Panc1 (cell line): Measurements from ENCODE around the gene TMEM258. TPM values are rescaled to one million over a fixed set of nuclear protein-coding genes. Genes with fewer than 3 reads are reported as not detected.

Experiments used
- ATAC-seq: fragments of 200-7000 bp; cut with Tn5 transposase; 2 replicates; pipeline ENCODE4 v1.9.1; 2020; ENCODE audit warnings: mild to moderate bottlenecking, moderate library complexity
- BruUV-seq: library from RNA; stranded (reverse); fragments of 400-500 nt; replicated peaks from 2 replicates; lab custom pipeline; 2021; lab: Mats Ljungman, UMichigan
- CTCF ChIA-PET: fragments of 300-600 bp; sonication (Branson Sonifier 250); formaldehyde crosslinking; loops from one replicate; lab custom pipeline; 2022; ENCODE audit warnings: antibody characterized with exemption; lab: Charles Lee
- POLR2A ChIA-PET: fragments of 300-600 bp; sonication (Branson Sonifier 250); formaldehyde crosslinking; loops from one replicate; lab custom pipeline; 2022; ENCODE audit warnings: antibody characterized with exemption; lab: Charles Lee
- DNase-seq: peaks from one replicate; pipeline ENCODE4 v3.0.0-alpha.2; 2010; ENCODE audit warnings: low read depth, low spot score
- H3K27ac ChIP-seq: 2 replicates; pipeline ENCODE4 v1.5.1; 2011; ENCODE audit warnings: mild to moderate bottlenecking, low read length, inconsistent platforms
- H3K27me3 ChIP-seq: fragments of 200-500 bp; sonication (Bioruptor generic); 2 replicates; pipeline ENCODE4 v1.6.0; 2014; ENCODE audit warnings: low read length, inconsistent platforms; ENCODE audit not compliant: control insufficient read depth, insufficient read depth
- H3K36me3 ChIP-seq: fragments of 200-500 bp; sonication (Bioruptor generic); 2 replicates; pipeline ENCODE4 v1.5.1; 2014; ENCODE audit warnings: inconsistent platforms, mild to moderate bottlenecking, low read length, moderate library complexity; ENCODE audit not compliant: control insufficient read depth, insufficient read depth
- H3K4me1 ChIP-seq: 2 replicates; pipeline ENCODE4 v1.5.1; 2011; ENCODE audit warnings: inconsistent platforms, mild to moderate bottlenecking, low read length, moderate library complexity; ENCODE audit not compliant: control insufficient read depth, insufficient read depth
- H3K4me3 ChIP-seq, 2 experiments: 2 replicates each; pipeline ENCODE4 v1.5.1; 2011 to 2012; ENCODE audit warnings: low read depth in 2 of 2, low read length in 2 of 2, mild to moderate bottlenecking in 2 of 2, inconsistent platforms in 1 of 2, moderate library complexity in 1 of 2
- H3K9me3 ChIP-seq: fragments of 200-500 bp; sonication (Bioruptor generic); 2 replicates; pipeline ENCODE4 v1.5.1; 2014; ENCODE audit warnings: low read depth, mild to moderate bottlenecking, inconsistent platforms, low read length, moderate library complexity; ENCODE audit not compliant: control insufficient read depth, insufficient read depth
- CTCF ChIP-seq: fragments of 450-650 bp; IDR thresholded peaks from 2 replicates; pipeline ENCODE4 v1.5.1; 2017; ENCODE audit warnings: mild to moderate bottlenecking
- POLR2AphosphoS5 ChIP-seq: IDR thresholded peaks from 2 replicates; pipeline ENCODE4 v1.6.1; 2012; ENCODE audit warnings: mild to moderate bottlenecking, low read depth, low read length, moderate library complexity
- REST ChIP-seq, 2 experiments: IDR thresholded peaks; 2 replicates each; pipeline ENCODE4 v1.6.1; 2011 to 2012; ENCODE audit warnings: low read depth in 2 of 2, control low read depth in 1 of 2, low read length in 1 of 2, mild to moderate bottlenecking in 1 of 2, moderate library complexity in 1 of 2; ENCODE audit not compliant: insufficient read depth in 1 of 2
- SIN3A ChIP-seq: IDR thresholded peaks from 2 replicates; pipeline ENCODE4 v1.6.1; 2012; ENCODE audit warnings: low read depth, mild to moderate bottlenecking, low read length, moderate library complexity, borderline replicate concordance; ENCODE audit not compliant: insufficient read depth
- TCF7L2 ChIP-seq: IDR thresholded peaks from 2 replicates; pipeline ENCODE4 v1.6.1; 2011; ENCODE audit warnings: mild to moderate bottlenecking, low read depth, low read length, inconsistent platforms
- in situ Hi-C: cut with HindIII; loops from 2 replicates; pipeline ENCODE4 v1.10.0; 2016; ENCODE audit warnings: low sequenced_read_pairs, low pct_unique_long_range_greater_than_20kb
- intact Hi-C: fragments of 100-400 bp; cut with micrococcal nuclease; formaldehyde crosslinking; loops from one replicate; pipeline ENCODE4 v1.10.0; 2022; ENCODE audit not compliant: unreplicated experiment
- total RNA-seq: library from RNA; stranded (reverse); gene quantifications from one replicate; pipeline ENCODE4 v1.2.1, GENCODE V29; 2021; ENCODE audit not compliant: unreplicated experiment

Gene TMEM258
- total RNA-seq, 1 experiment from 2014 or later, result 139 TPM

- CTCF ChIA-PET, result interaction anchor here (0.6 to 1.1 kb wide), 2 partner anchors 37 to 40 kb away, joined by 3 to 7 read pairs; no protein-coding TSS in a partner anchor
- in situ Hi-C loops, result no loop called here
- TF ChIP-seq REST (IDR thresholded peaks at IDR 0.05; ENCODE audit: insufficient read depth in 1 of 2, low read depth in 2 of 2, low read length in 1 of 2), result no peak
- TF ChIP-seq POLR2AphosphoS5, result no peak
- no peak for TF ChIP-seq SIN3A
- TF ChIP-seq TCF7L2, result no peak
- TF ChIP-seq CTCF, result peak; percentile 55
- ATAC-seq, result no peak; the same call in 1 of the 2 replicates
- no peak overlapping the region for H3K27ac ChIP-seq
- no peaks in the 10 kb centered on the region for H3K36me3 ChIP-seq
- no peak for DNase-seq
- H3K27me3 ChIP-seq, result no peaks in the 10 kb centered on the region
- POLR2A ChIA-PET, result no interaction called here
- intact Hi-C loops, result no loop called here
- no peak overlapping the region for H3K4me3 ChIP-seq
- no peaks in the 10 kb centered on the region for H3K9me3 ChIP-seq
- BruUV-seq, result no TSS peak
- H3K4me1 ChIP-seq, result no peaks in the 10 kb centered on the region; the same call in 1 of the 2 replicates
Measured at GRCh38 chr11:61747967-61748285, 44.5 kb downstream of the TMEM258 start.

- Histone ChIP-seq H3K27me3 (no peaks in the 10 kb centered on the region), H3K4me1 (no peaks in the 10 kb centered on the region; the same call in 1 of the 2 replicates), H3K36me3 (no peaks in the 10 kb centered on the region), H3K27ac (no peak overlapping the region), H3K9me3 (no peaks in the 10 kb centered on the region), H3K4me3 (no peak overlapping the region)
- intact Hi-C loops, result no loop called here
- no TSS peak for BruUV-seq
- CTCF ChIA-PET, result interaction anchor here (0.6 to 1.2 kb wide), 4 partner anchors 14 to 52 kb away, joined by 3 to 7 read pairs (median 4); no protein-coding TSS in a partner anchor
- in situ Hi-C loops, result no loop called here
- DNase-seq (no peak), ATAC-seq (peak; percentile 86)
- TF ChIP-seq CTCF (peak; percentile 96), REST (IDR thresholded peaks at IDR 0.05; ENCODE audit: insufficient read depth in 1 of 2, low read depth in 2 of 2, low read length in 1 of 2) (no peak)
- POLR2A ChIA-PET, result interaction anchor here (0.5 kb wide), 1 partner anchor 1115 kb away, joined by 8 read pairs; no protein-coding TSS in a partner anchor
Measured at GRCh38 chr11:61747192-61747966, 45.0 kb downstream of the TMEM258 start.
